Measurements from ENCODE around the gene ASB9. TPM values are rescaled to one million over a fixed set of nuclear protein-coding genes. Genes with fewer than 3 reads are reported as not detected.

ASB9 gene
- total and polyA plus RNA-seq, 2 of the 8 experiments (the other 6 are each of a cell fraction or from before 2014, with no cell fraction given), result 0.54 to 1.2 TPM

DNA sequence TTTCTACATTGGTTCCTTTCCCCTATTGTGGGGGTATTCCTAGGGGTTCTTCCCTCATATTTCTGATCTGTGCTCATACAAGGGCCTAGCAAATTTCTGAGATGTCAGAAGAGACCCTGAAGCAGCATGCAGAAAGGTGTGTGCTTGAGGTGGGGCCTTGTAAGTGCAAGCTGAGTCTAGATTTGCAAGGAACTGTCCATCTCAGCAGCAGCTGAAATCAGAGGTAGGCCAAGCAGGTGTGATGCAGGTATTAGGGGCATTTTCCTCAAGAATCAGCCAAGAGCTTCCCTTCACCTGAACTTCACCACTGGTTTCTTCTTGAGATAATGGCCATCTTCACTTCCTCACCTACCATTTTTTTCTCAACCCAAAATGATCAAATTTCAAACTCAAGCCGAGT, 45.1 kb downstream of the ASB9 start:
- Histone ChIP-seq H3K56ac (replicated peaks; ENCODE audit: insufficient read length, low read depth, low read length) (no peak overlapping the region), H3K4me1 (replicated peaks in 1 of 4; ENCODE audit: control insufficient read depth in 3 of 4, insufficient read depth in 4 of 4, low read length in 3 of 4) (no peaks in the 10 kb centered on the region), H3K4me3 (ENCODE audit: extremely low read depth in 1 of 4, insufficient read depth in 2 of 4, low read depth in 3 of 4, low read length in 4 of 4) (no peak overlapping the region), H3K79me2 (ENCODE audit: control insufficient read depth in 1 of 2, insufficient read depth in 2 of 2, low read length in 2 of 2) (no peaks in the 10 kb centered on the region), H2AFZ (ENCODE audit: low read length) (no peak overlapping the region), H3K4ac (replicated peaks; ENCODE audit: insufficient read length, low read depth, low read length) (no peak overlapping the region), H4K91ac (replicated peaks; ENCODE audit: insufficient read length, low read length) (no peak overlapping the region), H3K36me3 (ENCODE audit: control insufficient read depth in 2 of 4, insufficient read depth in 4 of 4, low read length in 3 of 4) (no peaks in the 10 kb centered on the region), H2BK12ac (ENCODE audit: low read depth, low read length) (no peak overlapping the region), H4K5ac (ENCODE audit: insufficient read length, low read depth, low read length) (no peak overlapping the region), H3K23me2 (ENCODE audit: low read depth, low read length) (no peaks in the 10 kb centered on the region), H3K79me1 (ENCODE audit: low read depth, low read length) (no peaks in the 10 kb centered on the region), H3K4me2 (ENCODE audit: insufficient read depth in 1 of 2, low read depth in 2 of 2, low read length in 2 of 2) (no peak overlapping the region), H3K9me3 (ENCODE audit: insufficient read depth in 2 of 2, low read depth in 1 of 2, low read length in 1 of 2) (no peaks in the 10 kb centered on the region), H2BK20ac (ENCODE audit: low read length) (no peak overlapping the region), H3K18ac (ENCODE audit: extremely low read depth, low read length) (no peak overlapping the region), H2BK120ac (replicated peaks; ENCODE audit: low read depth, low read length) (no peak overlapping the region), H2BK15ac (ENCODE audit: low read length) (no peak overlapping the region), H2BK5ac (ENCODE audit: low read depth, low read length) (no peak overlapping the region), H3K23ac (ENCODE audit: insufficient read length) (no peak overlapping the region), H3K27ac (ENCODE audit: low read depth, low read length) (no peak overlapping the region), H4K8ac (ENCODE audit: extremely low read depth, insufficient read depth, low read length) (no peak overlapping the region), H3K14ac (ENCODE audit: insufficient read length) (no peak overlapping the region), H3K9ac (replicated peaks in 1 of 4; ENCODE audit: extremely low read depth in 1 of 4, low read depth in 3 of 4, low read length in 3 of 4) (no peak overlapping the region), H4K20me1 (replicated peaks in 1 of 2; ENCODE audit: control insufficient read depth in 1 of 2, insufficient read depth in 2 of 2, low read length in 2 of 2) (no peaks in the 10 kb centered on the region), H2AK5ac (ENCODE audit: low read depth, low read length) (no peak overlapping the region), H3K27me3 (replicated peaks in 1 of 4; ENCODE audit: control insufficient read depth in 3 of 4, extremely low read depth in 1 of 4, insufficient read depth in 3 of 4, low read length in 3 of 4) (no peaks in the 10 kb centered on the region)
- no peak for DNase-seq (ENCODE audit: low read depth in 1 of 2, low spot score in 2 of 2)
- ChIA-PET POLR2A (ENCODE audit: partially characterized antibody) (no interaction called here), CTCF (ENCODE audit: partially characterized antibody) (no interaction called here)
- no peak for FAIRE-seq
- WGBS, 2 experiments (ENCODE audit: extremely low coverage in 1 of 2, insufficient coverage in 1 of 2, insufficient read length in 1 of 2, insufficient replicate concordance in 2 of 2, low coverage in 1 of 2, low lambda C conversion rate in 2 of 2, missing lambda C conversion rate in 1 of 2), result no CpG with 5 or more reads among the region's 1 CpG
- TF ChIP-seq RAD21 (IDR thresholded peaks at IDR 0.05 in 1 of 2, conservative IDR thresholded peaks at IDR 0.05 in 1 of 2; ENCODE audit: low read depth in 2 of 2, low read length in 2 of 2) (no peak), CREB1 (IDR thresholded peaks at IDR 0.05) (no peak), SP4 (IDR thresholded peaks at IDR 0.05; ENCODE audit: low read length) (no peak), JUND (IDR thresholded peaks at IDR 0.05; ENCODE audit: low read length) (no peak), SP2 (IDR thresholded peaks at IDR 0.05; ENCODE audit: low read length) (no peak), TCF12 (IDR thresholded peaks at IDR 0.05; ENCODE audit: low read depth, low read length) (no peak), GABPA (IDR thresholded peaks at IDR 0.05; ENCODE audit: borderline replicate concordance, insufficient read depth, low read length) (no peak), SP1 (IDR thresholded peaks at IDR 0.05; ENCODE audit: low read depth, low read length) (no peak), KDM4A (IDR thresholded peaks at IDR 0.05; ENCODE audit: low read depth, low read length, severe bottlenecking) (no peak), MAFK (IDR thresholded peaks at IDR 0.05; ENCODE audit: low read depth, low read length) (no peak), RXRA (IDR thresholded peaks at IDR 0.05; ENCODE audit: insufficient read depth, low read depth, low read length) (no peak), TEAD4 (IDR thresholded peaks at IDR 0.05; ENCODE audit: low read depth, low read length) (no peak)
- TF ChIP-seq, protein P1, sequence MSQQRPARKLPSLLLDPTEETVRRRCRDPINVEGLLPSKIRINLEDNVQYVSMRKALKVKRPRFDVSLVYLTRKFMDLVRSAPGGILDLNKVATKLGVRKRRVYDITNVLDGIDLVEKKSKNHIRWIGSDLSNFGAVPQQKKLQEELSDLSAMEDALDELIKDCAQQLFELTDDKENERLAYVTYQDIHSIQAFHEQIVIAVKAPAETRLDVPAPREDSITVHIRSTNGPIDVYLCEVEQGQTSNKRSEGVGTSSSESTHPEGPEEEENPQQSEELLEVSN (IDR thresholded peaks at IDR 0.05), result no peak
- TF ChIP-seq, protein P2, sequence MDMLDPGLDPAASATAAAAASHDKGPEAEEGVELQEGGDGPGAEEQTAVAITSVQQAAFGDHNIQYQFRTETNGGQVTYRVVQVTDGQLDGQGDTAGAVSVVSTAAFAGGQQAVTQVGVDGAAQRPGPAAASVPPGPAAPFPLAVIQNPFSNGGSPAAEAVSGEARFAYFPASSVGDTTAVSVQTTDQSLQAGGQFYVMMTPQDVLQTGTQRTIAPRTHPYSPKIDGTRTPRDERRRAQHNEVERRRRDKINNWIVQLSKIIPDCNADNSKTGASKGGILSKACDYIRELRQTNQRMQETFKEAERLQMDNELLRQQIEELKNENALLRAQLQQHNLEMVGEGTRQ (IDR thresholded peaks at IDR 0.05; ENCODE audit: low read length), result no peak
